ENCODE measurements around the gene ZNF165.

GRCh38 chr6:28082939-28083338 is 2.6 kb downstream of the ZNF165 start:
- TF ChIP-seq CTCF (IDR thresholded peaks at IDR 0.05) = no peak
- TF ChIP-seq POLR2A (IDR thresholded peaks at IDR 0.05) = no peak

All from body of pancreas (tissue), 4 donors.